ENCODE data around the gene C15orf61.

C15orf61 gene

GRCh38 chr15:67512933-67513714 is 7.8 kb upstream of the C15orf61 start:
- no peak for TF ChIP-seq CTCF (conservative IDR thresholded peaks at IDR 0.05; ENCODE audit: low read length)
- no peak overlapping the region for H3K4me3 ChIP-seq (ENCODE audit: low read length)
- no peak for DNase-seq (ENCODE audit: low read depth)

GRCh38 chr15:67515090-67515489 is 5.8 kb upstream of the C15orf61 start:
- TF ChIP-seq CTCF (conservative IDR thresholded peaks at IDR 0.05; ENCODE audit: low read length), result no peak
- no peak overlapping the region for H3K4me3 ChIP-seq (ENCODE audit: low read length)
- no peak for DNase-seq (ENCODE audit: low read depth)

GRCh38 chr15:67515557-67515956 is 5.4 kb upstream of the C15orf61 start:
- no peak overlapping the region for H3K4me3 ChIP-seq (ENCODE audit: low read length)
- TF ChIP-seq CTCF (conservative IDR thresholded peaks at IDR 0.05; ENCODE audit: low read length), result no peak
- DNase-seq (ENCODE audit: low read depth), result no peak

GRCh38 chr15:67520321-67521028 is 456 bp upstream of the C15orf61 start:
- peak overlapping the region; percentile 87 for H3K4me3 ChIP-seq (ENCODE audit: low read length)
- TF ChIP-seq CTCF (conservative IDR thresholded peaks at IDR 0.05; ENCODE audit: low read length), result no peak; the same call in 1 of the 2 replicates
- DNase-seq (ENCODE audit: low read depth), result no peak

GRCh38 chr15:67521783-67522568 is 1.0 kb downstream of the C15orf61 start:
- H3K4me3 ChIP-seq (ENCODE audit: low read length), result peak overlapping the region; percentile 87
- peak; percentile 78 for DNase-seq (ENCODE audit: low read depth)
- TF ChIP-seq CTCF (conservative IDR thresholded peaks at IDR 0.05; ENCODE audit: low read length), result no peak

- no peak for DNase-seq (ENCODE audit: low read depth)
- peak overlapping the region; percentile 87 for H3K4me3 ChIP-seq (ENCODE audit: low read length)
- TF ChIP-seq CTCF (conservative IDR thresholded peaks at IDR 0.05; ENCODE audit: low read length), result no peak
Observed at GRCh38 chr15:67523330-67523729, 2.4 kb downstream of the C15orf61 start.

Measured in AG10803 (cell line).